HG02798 (cell line): ENCODE data around the gene CEP112.

Experiments used
- ATAC-seq: cut with Tn5 transposase; IDR thresholded peaks from one replicate; pipeline ENCODE4 v1.9.1; 2021; ENCODE audit warnings: mild to moderate bottlenecking; ENCODE audit not compliant: unreplicated experiment, poor library complexity

Gene CEP112

DNA sequence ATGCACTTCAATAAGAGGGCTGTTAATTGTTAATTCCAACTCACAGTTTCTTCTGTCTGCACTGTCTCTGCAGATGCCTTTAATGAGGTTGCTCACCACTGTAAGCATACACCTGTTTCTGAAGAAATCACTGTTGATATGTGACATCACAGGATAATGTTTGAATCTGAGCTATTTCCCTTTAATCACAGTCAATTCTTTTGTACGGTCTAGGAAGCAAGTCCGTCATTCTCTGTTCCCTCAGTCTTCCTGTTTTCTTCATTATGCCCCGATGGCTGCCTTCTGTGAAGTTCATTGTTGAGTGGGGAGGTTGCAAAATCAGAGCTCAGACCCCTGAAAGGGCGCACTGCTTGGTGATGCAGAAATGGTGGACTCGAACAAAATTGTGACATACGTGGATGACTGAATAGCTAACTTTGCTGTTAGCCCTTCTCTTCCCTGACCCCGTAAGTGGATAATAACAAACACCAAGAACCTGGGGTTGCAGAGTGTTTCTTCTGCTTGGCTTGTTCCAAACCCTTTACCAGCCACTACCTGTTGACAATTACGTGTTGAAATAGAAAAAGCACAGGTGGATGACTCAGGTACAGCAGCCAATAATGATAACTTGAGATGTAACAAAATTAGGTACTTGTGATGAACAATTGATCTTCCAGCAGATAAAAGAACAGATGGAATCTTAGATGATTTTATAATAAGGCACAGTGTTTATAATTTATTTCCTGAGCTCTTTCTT, 558.6 kb downstream of the CEP112 start:
- no peak for ATAC-seq

GRCh38 chr17:65630502-65630901, 561.4 kb downstream of the CEP112 start:
- ATAC-seq = no peak

GRCh38 chr17:65629234-65629690, 562.7 kb downstream of the CEP112 start:
- ATAC-seq = no peak

GRCh38 chr17:65628644-65629036, 563.3 kb downstream of the CEP112 start:
- ATAC-seq = no peak

DNA sequence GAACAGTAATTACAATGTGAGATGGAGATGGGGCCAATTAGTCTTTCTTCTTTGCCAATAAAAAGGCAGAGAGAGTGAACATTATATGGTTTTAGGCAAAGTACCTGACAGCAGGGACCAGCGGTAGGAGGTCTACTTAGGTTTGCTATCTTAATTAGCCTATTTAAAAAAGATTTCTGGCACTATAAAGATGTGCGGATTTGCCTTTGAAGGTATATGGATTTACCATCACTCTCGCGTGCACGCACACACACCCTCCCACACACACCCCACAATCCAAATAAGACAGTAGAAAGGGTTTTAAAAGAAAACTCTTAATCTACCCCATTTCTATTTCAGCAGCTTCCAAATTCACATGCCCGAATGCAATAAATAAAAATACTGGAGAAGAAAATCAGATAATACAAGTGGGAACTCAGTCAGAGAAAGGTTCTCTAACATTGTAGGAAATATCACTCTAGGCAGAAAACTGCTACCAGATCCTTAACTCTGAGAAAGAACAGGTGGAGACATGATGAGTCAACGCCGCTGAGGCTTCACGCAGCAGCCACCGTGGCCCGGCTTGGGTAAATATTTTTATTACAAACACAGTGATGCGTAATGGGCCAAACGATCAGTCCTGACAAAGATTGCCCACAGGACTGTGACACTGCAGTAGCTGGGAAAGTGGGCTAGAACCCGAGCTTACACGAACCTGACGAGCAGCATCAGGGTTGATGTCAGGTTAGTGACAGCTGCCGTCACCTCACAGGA, 563.9 kb downstream of the CEP112 start:
- ATAC-seq = no peak

GRCh38 chr17:65627108-65627507, 564.8 kb downstream of the CEP112 start:
- no peak for ATAC-seq

DNA sequence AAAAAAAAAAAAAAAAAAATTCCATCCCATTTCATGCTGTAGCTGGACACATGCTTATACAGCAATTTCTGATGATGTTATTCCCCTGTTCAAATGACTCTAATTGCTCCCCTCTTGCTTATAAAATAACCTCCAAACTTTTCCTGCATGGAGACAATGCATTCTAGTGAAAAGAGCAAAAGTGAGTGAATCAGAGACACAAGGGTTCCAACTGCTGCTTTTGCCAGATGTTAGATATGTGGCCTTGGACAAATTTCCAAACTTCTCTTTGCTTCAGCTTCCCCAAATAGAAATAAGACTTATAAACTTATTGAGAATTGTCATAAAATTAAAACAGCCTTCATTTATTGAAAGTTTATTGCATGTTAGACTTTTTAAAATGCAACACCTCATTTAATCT, 565.5 kb downstream of the CEP112 start:
- no peak for ATAC-seq

DNA sequence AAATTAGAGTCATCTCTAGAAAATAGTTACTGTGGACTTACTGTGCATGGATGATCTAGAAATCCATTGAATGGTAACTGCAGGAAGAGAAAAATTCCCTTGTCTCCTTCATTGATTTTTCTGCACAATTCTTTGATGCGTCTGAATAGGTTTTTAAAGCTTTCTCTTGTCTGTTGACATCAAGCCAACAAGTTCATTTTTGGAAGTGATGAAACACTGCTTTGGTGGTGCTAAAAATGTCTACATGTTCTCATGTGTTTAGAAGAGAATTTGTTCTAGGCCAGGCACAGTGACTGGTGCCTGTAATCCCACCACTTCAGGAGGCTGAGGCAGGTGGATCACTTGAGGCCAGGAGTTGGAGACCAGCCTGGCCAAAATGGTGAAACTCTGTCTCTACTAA, 573.4 kb downstream of the CEP112 start:
- no peak for ATAC-seq

DNA sequence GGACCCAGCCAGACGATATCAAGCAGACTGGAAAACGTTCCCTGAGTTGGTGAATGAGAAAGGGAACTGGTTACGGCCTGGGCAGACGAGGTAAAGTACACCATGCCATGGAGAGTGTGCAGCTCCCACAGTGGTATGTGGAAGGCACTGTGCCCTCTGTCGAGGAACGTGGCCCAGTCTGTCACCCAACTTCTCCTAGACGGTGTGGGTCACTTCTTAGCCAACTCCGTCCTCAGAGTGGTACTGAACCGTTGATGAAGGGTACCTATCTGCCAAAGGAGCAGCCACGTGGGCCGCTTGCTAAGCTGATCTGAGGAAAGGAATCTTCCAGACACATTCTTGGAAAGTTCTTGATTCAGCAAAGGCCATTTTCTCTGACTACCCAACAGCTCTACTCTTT, 574.4 kb downstream of the CEP112 start:
- no peak for ATAC-seq

GRCh38 chr17:65609749-65610148, 582.2 kb downstream of the CEP112 start:
- ATAC-seq = no peak

GRCh38 chr17:65609286-65609685, 582.6 kb downstream of the CEP112 start:
- ATAC-seq = no peak

- ATAC-seq = no peak
Measured at GRCh38 chr17:65604070-65604469, 587.9 kb downstream of the CEP112 start.

DNA sequence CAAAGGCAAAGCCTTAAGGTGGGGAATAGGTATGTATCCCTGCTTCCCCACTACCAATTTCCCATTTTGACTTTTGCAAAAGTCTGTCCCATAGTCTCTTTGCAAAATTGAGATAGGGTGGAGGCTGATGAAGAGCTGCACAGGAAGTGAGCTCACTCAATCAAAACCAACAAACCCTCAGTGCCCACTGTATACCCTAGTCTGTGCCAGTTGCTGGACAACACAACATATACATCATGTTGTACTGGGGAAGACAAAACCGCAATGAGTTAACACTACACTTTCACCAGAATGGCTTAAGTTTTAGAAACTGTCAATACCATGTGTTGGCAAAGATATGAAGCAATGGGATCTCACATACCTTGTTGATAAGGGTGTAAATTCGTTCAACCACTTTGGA, 590.1 kb downstream of the CEP112 start:
- ATAC-seq = no peak

DNA sequence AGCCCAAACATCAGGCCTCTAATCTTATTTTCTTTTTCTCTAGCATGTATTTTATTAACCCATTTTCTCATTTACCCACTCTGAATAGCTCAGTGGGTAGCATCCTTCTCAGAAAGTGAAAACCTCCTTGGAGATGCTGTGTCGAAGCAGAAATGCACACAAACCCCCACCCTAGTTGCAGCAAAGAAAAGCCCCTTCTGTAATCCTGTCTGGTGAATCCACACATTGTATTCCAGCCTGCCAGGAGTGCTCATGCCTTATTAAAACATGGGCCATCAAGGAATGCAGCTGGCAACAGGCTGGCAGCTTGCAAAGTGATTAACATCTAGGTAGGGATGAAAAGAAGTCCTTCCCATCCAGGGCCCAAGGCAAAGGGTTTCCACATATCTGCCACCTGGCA, 590.8 kb downstream of the CEP112 start:
- no peak for ATAC-seq

GRCh38 chr17:65600518-65600917, 591.4 kb downstream of the CEP112 start:
- no peak for ATAC-seq

- ATAC-seq = no peak
Measured at GRCh38 chr17:65599650-65600049, 592.3 kb downstream of the CEP112 start.

- no peak for ATAC-seq
Measured at GRCh38 chr17:65598746-65599145, 593.2 kb downstream of the CEP112 start.

DNA sequence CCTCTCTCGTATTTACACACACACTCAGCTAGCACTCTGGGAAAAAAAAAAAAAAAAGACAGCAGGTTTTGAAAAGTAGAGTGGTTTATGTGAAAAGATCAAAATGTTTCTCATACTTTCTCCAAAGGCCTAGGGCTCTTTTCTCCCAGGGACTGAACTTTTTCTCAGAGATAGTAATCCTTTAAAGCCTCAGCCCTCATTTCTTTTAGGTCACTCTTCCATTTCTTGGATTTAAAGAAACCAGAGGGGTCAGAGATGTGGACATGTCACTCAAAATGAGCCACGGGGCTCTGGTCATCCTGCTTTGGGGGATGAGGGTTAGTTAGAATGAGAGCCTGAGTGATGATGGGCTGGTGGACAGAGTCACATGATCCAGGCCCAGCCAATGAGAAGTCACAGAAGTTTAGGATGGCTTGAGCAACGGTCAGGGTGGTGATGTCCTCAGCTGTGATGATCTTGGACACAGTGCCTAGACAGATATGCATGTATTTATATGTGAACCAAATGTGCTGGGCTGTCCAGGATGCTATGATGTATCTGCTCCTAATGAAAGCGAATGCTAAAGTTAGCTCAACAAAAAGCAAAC, 596.8 kb downstream of the CEP112 start:
- ATAC-seq = no peak

- no peak for ATAC-seq
Measured at GRCh38 chr17:65593855-65594845, 597.8 kb downstream of the CEP112 start.
